ENCODE measurements around the gene ZBTB49.

Gene ZBTB49

GRCh38 chr4:4299006-4299405, 9.0 kb downstream of the ZBTB49 start:
- Mint-ChIP-seq H3K4me1 (peaks cover 11 to 16% of the 10 kb centered on the region in 2 donors), H3K27me3 (no peaks in the 10 kb centered on the region), H3K4me3 (no peak overlapping the region), H3K36me3 (peaks cover 31 to 39% of the 10 kb centered on the region in 2 donors), H3K27ac (no peak overlapping the region), H3K9me3 (peaks cover 11% of the 10 kb centered on the region in 2 donors)
- no peak for DNase-seq
- no peak for ATAC-seq (replicated peaks)

- peaks cover 17 to 31% of the 10 kb centered on the region in 2 donors for H3K36me3 Mint-ChIP-seq
- no peaks in the 10 kb centered on the region for H3K27me3 Mint-ChIP-seq
- ATAC-seq (replicated peaks) = no peak
- no peak for DNase-seq
- H3K4me3 Mint-ChIP-seq = no peak overlapping the region
- H3K9me3 Mint-ChIP-seq = no peaks in the 10 kb centered on the region
- H3K4me1 Mint-ChIP-seq = peaks cover 5 to 9% of the 10 kb centered on the region in 2 donors
- H3K27ac Mint-ChIP-seq = no peak overlapping the region
Measured at GRCh38 chr4:4302001-4302400, 11.9 kb downstream of the ZBTB49 start.

GRCh38 chr4:4302416-4302815, 12.4 kb downstream of the ZBTB49 start:
- Mint-ChIP-seq H3K27ac (no peak overlapping the region), H3K27me3 (no peaks in the 10 kb centered on the region), H3K4me3 (no peak overlapping the region), H3K36me3 (peaks cover 18 to 35% of the 10 kb centered on the region in 2 donors), H3K4me1 (peaks cover 5 to 7% of the 10 kb centered on the region in 2 donors), H3K9me3 (no peaks in the 10 kb centered on the region)
- DNase-seq (no peak), ATAC-seq (replicated peaks) (no peak)

- Mint-ChIP-seq H3K4me3 (no peak overlapping the region), H3K27me3 (no peaks in the 10 kb centered on the region), H3K4me1 (peaks cover 4 to 5% of the 10 kb centered on the region in 2 donors), H3K27ac (no peak overlapping the region), H3K36me3 (peaks cover 26 to 45% of the 10 kb centered on the region in 2 donors), H3K9me3 (no peaks in the 10 kb centered on the region)
- no peak for ATAC-seq (replicated peaks)
- no peak for DNase-seq
Measured at GRCh38 chr4:4306920-4307319, 16.9 kb downstream of the ZBTB49 start.

GRCh38 chr4:4308800-4309441, 18.9 kb downstream of the ZBTB49 start:
- no peaks in the 10 kb centered on the region for H3K27me3 Mint-ChIP-seq
- no peak for ATAC-seq (replicated peaks)
- H3K9me3 Mint-ChIP-seq = no peaks in the 10 kb centered on the region
- no peak overlapping the region for H3K27ac Mint-ChIP-seq
- peaks cover 0 to 4% of the 10 kb centered on the region in 2 donors for H3K4me1 Mint-ChIP-seq
- H3K4me3 Mint-ChIP-seq = no peak overlapping the region
- H3K36me3 Mint-ChIP-seq = peaks cover 20 to 39% of the 10 kb centered on the region in 2 donors
- DNase-seq = no peak

- no peak overlapping the region for H3K27ac Mint-ChIP-seq
- H3K9me3 Mint-ChIP-seq = no peaks in the 10 kb centered on the region
- no peak overlapping the region for H3K4me3 Mint-ChIP-seq
- H3K27me3 Mint-ChIP-seq = no peaks in the 10 kb centered on the region
- DNase-seq (no peak), ATAC-seq (replicated peaks) (no peak)
- H3K4me1 Mint-ChIP-seq = peaks cover 0 to 2% of the 10 kb centered on the region in 2 donors
- H3K36me3 Mint-ChIP-seq = peaks cover 31 to 48% of the 10 kb centered on the region in 2 donors
Measured at GRCh38 chr4:4311193-4311592, 21.1 kb downstream of the ZBTB49 start.

GRCh38 chr4:4315461-4316149, 25.6 kb downstream of the ZBTB49 start:
- ATAC-seq (replicated peaks) (no peak), DNase-seq (no peak)
- no peak overlapping the region for H3K27ac Mint-ChIP-seq
- peaks cover 30 to 42% of the 10 kb centered on the region in 2 donors for H3K36me3 Mint-ChIP-seq
- H3K4me1 Mint-ChIP-seq = peaks cover 0 to 2% of the 10 kb centered on the region in 2 donors
- no peak overlapping the region for H3K4me3 Mint-ChIP-seq
- no peaks in the 10 kb centered on the region for H3K27me3 Mint-ChIP-seq
- no peaks in the 10 kb centered on the region for H3K9me3 Mint-ChIP-seq

GRCh38 chr4:4316150-4316495, 26.1 kb downstream of the ZBTB49 start:
- Mint-ChIP-seq H3K9me3 (no peaks in the 10 kb centered on the region), H3K27me3 (no peaks in the 10 kb centered on the region), H3K36me3 (peaks cover 32 to 47% of the 10 kb centered on the region in 2 donors), H3K27ac (no peak overlapping the region), H3K4me1 (peaks cover 0 to 2% of the 10 kb centered on the region in 2 donors), H3K4me3 (no peak overlapping the region)
- ATAC-seq (replicated peaks) = no peak
- no peak for DNase-seq

GRCh38 chr4:4317496-4318232, 27.6 kb downstream of the ZBTB49 start:
- no peaks in the 10 kb centered on the region for H3K9me3 Mint-ChIP-seq
- no peak overlapping the region for H3K4me3 Mint-ChIP-seq
- peaks cover 41 to 59% of the 10 kb centered on the region in 2 donors for H3K36me3 Mint-ChIP-seq
- H3K27ac Mint-ChIP-seq = no peak overlapping the region
- peaks cover 0 to 2% of the 10 kb centered on the region in 2 donors for H3K4me1 Mint-ChIP-seq
- no peaks in the 10 kb centered on the region for H3K27me3 Mint-ChIP-seq
- DNase-seq = no peak
- ATAC-seq (replicated peaks) = no peak

GRCh38 chr4:4320528-4320927, 30.5 kb downstream of the ZBTB49 start:
- Mint-ChIP-seq H3K4me1 (peaks cover 0 to 2% of the 10 kb centered on the region in 2 donors), H3K27ac (no peak overlapping the region), H3K4me3 (no peak overlapping the region), H3K27me3 (no peaks in the 10 kb centered on the region), H3K36me3 (peaks cover 41 to 55% of the 10 kb centered on the region in 2 donors), H3K9me3 (no peaks in the 10 kb centered on the region)
- no peak for ATAC-seq (replicated peaks)
- DNase-seq = no peak

GRCh38 chr4:4320951-4321714, 31.1 kb downstream of the ZBTB49 start:
- ATAC-seq (replicated peaks) = no peak
- no peak overlapping the region for H3K4me3 Mint-ChIP-seq
- no peaks in the 10 kb centered on the region for H3K27me3 Mint-ChIP-seq
- no peak for DNase-seq
- no peaks in the 10 kb centered on the region for H3K9me3 Mint-ChIP-seq
- H3K4me1 Mint-ChIP-seq = peaks cover 0 to 2% of the 10 kb centered on the region in 2 donors
- peaks cover 35 to 50% of the 10 kb centered on the region in 2 donors for H3K36me3 Mint-ChIP-seq
- no peak overlapping the region for H3K27ac Mint-ChIP-seq

- Mint-ChIP-seq H3K36me3 (peaks cover 30 to 42% of the 10 kb centered on the region in 2 donors), H3K27me3 (no peaks in the 10 kb centered on the region), H3K4me3 (no peak overlapping the region), H3K9me3 (no peaks in the 10 kb centered on the region), H3K4me1 (peaks cover 0 to under 1% of the 10 kb centered on the region in 2 donors), H3K27ac (no peak overlapping the region)
- DNase-seq = no peak
- no peak for ATAC-seq (replicated peaks)
Measured at GRCh38 chr4:4321951-4322688, 32.1 kb downstream of the ZBTB49 start.

GRCh38 chr4:4323705-4324534, 33.9 kb downstream of the ZBTB49 start:
- ATAC-seq (replicated peaks) (no peak), DNase-seq (no peak)
- Mint-ChIP-seq H3K4me1 (no peaks in the 10 kb centered on the region), H3K27me3 (no peaks in the 10 kb centered on the region), H3K4me3 (no peak overlapping the region), H3K9me3 (peaks cover 0 to 1% of the 10 kb centered on the region in 2 donors), H3K27ac (no peak overlapping the region), H3K36me3 (peaks cover 24 to 32% of the 10 kb centered on the region in 2 donors)

All from stimulated activated naive B cell treated with anti-CD40 and anti-IgM and Interleukin-4, amounts not matched to agents 10 μg/mL and 1 μg/mL and 100 μg/mL, for 72 hours (primary cell).